Fibroblast of peridontal ligament (primary cell): ENCODE results near the gene QARS1.

Experiments used
- DNase-seq: peaks from one replicate; pipeline ENCODE4 v3.0.0-alpha.2; 2010; ENCODE audit errors: extremely low read depth

QARS1 gene

DNA sequence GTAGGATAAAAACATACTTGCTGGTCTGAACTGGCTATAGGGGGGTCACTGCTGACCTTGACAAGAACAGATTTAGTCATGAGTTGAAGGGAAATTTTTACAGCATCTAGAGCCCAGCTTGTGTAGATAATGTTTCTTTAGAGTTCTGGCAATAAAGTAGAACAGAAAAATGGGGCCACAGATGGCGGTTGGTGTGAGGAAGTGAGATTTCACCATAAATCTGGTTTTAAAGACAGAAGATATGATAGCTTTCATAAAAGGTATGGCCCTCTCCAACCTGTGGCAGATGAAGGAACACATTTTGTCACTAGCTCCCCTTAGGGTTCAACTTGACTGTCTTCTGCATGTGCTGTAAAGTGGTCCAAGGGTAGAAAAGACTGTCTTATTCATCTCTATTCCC is 51.0 kb downstream of the QARS1 start:
- no peak for DNase-seq
